ENCODE data around the gene NSL1.

DNA sequence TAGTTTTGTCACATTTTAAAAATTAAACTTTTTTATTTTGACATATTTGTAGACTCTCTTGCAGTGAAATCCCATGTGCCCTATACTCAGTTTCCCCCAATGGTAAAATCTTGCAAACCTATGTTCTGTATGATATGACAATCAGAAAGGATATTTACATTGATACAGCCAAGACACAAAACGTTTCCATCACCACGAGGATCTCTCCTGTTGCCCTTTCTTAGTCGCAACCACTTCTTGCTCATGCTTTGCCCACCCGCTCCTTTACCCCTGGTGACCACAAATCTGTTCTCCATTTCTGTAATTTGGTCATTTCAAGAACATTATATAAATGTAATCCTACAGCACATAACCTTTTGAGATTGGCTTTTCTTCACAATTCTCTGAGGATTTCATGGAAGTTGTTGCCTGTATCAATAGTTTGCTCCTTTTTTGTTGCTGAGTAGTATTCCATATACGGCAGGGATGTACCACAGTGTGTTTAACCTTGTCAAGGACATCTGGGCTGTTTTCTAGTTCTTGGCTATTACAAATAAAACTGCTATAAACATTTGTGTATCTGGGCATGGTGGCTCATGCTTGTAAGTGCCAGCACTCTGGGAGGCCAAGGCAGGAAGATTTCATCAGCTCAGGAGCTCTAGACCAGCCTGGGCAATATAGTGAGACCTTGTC lies 78.0 kb downstream of the NSL1 start:
- TF ChIP-seq CTCF (IDR thresholded peaks at IDR 0.05) (no peak), EZH2phosphoT487 (IDR thresholded peaks at IDR 0.05) (no peak)
